ENCODE data around the gene ACP2.
"Not testable (repeated sequence)": the region's sequence is repeated elsewhere in the genome, so short reads cannot be mapped to it uniquely, and the experiment has no call there.

Gene ACP2

GRCh38 chr11:47192111-47192510 is 56.5 kb downstream of the ACP2 start:
- DNase-seq (ENCODE audit: low read depth), result no peak
- no peak overlapping the region for H3K4me3 ChIP-seq (ENCODE audit: low read depth, low read length)
- in situ Hi-C loops (cut with HindIII; ENCODE audit: low sequenced_read_pairs), result no loop called here
- TF ChIP-seq CTCF (IDR thresholded peaks at IDR 0.05; ENCODE audit: low read depth, low read length, missing control alignments), result no peak

- DNase-seq (ENCODE audit: low read depth); in situ Hi-C loops (cut with HindIII; ENCODE audit: low sequenced_read_pairs): not testable (repeated sequence)
Measured at GRCh38 chr11:47191137-47191536, 57.5 kb downstream of the ACP2 start.

More at GRCh38 chr11:47191137-47191536, 57.5 kb downstream of the ACP2 start:
- not testable (repeated sequence) for H3K4me3 ChIP-seq (ENCODE audit: low read depth, low read length)
